ENCODE results near the gene PIGV.

Gene PIGV

DNA sequence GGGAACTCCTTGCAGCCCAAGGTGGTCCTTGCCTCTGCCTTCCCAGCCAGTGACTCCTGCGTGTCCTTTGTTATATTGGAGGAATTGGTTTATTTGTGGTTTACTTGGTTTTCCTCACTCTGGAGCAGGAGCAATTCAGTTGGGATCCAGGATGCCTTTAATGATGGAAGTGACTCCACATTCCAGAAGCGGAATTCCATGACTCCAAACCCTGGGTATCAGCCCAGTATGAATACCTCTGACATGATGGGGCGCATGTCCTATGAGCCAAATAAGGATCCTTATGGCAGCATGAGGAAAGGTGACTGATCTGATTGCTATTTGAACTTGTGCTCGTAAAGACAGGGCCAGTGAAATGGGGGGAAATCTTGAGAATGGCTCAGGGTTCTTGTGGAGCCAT, 15.1 kb upstream of the PIGV start:
- DNase-seq (ENCODE audit: low read depth), result no peak

DNA sequence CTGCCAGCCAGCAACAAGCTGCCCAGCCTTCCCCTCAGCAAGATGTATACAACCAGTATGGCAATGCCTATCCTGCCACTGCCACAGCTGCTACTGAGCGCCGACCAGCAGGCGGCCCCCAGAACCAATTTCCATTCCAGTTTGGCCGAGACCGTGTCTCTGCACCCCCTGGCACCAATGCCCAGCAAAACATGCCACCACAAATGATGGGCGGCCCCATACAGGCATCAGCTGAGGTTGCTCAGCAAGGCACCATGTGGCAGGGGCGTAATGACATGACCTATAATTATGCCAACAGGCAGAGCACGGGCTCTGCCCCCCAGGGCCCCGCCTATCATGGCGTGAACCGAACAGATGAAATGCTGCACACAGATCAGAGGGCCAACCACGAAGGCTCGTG, 13.3 kb upstream of the PIGV start:
- no peak for DNase-seq (ENCODE audit: low read depth)

DNA sequence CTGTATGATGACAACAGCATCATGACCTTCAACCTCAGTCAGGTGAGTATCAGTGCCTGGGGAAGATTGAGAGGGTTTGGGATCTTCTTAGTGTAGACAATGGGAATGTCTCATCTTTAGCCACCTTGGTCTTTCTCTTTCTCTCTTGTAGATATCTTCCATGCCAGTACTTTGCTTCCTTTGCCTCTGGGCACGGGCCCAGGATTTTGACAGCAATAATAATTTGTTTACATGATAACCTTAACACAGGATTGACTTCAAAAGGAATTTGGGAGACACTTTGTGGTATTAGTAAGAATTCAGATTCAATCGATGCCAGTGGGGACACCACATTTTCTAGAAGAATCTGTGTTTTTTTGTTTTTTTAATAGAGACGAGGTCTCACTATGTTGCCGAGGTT, 12.1 kb upstream of the PIGV start:
- no peak for DNase-seq (ENCODE audit: low read depth)

DNA sequence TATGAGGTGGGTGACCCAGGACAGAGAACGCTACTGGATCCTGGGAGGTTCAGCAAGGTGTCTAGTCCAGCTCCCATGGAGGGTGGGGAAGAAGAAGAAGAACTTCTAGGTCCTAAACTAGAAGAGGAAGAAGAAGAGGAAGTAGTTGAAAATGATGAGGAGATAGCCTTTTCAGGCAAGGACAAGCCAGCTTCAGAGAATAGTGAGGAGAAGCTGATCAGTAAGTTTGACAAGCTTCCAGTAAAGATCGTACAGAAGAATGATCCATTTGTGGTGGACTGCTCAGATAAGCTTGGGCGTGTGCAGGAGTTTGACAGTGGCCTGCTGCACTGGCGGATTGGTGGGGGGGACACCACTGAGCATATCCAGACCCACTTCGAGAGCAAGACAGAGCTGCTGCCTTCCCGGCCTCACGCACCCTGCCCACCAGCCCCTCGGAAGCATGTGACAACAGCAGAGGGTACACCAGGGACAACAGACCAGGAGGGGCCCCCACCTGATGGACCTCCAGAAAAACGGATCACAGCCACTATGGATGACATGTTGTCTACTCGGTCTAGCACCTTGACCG, 8.6 kb upstream of the PIGV start:
- no peak for DNase-seq (ENCODE audit: low read depth)

DNA sequence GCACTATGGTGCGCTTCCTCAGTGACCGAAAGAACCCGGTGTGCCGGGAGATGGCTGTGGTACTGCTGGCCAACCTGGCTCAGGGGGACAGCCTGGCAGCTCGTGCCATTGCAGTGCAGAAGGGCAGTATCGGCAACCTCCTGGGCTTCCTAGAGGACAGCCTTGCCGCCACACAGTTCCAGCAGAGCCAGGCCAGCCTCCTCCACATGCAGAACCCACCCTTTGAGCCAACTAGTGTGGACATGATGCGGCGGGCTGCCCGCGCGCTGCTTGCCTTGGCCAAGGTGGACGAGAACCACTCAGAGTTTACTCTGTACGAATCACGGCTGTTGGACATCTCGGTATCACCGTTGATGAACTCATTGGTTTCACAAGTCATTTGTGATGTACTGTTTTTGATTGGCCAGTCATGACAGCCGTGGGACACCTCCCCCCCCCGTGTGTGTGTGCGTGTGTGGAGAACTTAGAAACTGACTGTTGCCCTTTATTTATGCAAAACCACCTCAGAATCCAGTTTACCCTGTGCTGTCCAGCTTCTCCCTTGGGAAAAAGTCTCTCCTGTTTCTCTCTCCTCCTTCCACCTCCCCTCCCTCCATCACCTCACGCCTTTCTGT, 7.3 kb upstream of the PIGV start:
- no peak for DNase-seq (ENCODE audit: low read depth)

DNA sequence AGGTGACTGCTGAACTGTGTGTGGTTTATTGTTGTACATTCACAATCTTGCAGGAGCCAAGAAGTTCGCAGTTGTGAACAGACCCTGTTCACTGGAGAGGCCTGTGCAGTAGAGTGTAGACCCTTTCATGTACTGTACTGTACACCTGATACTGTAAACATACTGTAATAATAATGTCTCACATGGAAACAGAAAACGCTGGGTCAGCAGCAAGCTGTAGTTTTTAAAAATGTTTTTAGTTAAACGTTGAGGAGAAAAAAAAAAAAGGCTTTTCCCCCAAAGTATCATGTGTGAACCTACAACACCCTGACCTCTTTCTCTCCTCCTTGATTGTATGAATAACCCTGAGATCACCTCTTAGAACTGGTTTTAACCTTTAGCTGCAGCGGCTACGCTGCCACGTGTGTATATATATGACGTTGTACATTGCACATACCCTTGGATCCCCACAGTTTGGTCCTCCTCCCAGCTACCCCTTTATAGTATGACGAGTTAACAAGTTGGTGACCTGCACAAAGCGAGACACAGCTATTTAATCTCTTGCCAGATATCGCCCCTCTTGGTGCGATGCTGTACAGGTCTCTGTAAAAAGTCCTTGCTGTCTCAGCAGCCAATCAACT, 6.4 kb upstream of the PIGV start:
- DNase-seq (ENCODE audit: low read depth), result no peak

DNA sequence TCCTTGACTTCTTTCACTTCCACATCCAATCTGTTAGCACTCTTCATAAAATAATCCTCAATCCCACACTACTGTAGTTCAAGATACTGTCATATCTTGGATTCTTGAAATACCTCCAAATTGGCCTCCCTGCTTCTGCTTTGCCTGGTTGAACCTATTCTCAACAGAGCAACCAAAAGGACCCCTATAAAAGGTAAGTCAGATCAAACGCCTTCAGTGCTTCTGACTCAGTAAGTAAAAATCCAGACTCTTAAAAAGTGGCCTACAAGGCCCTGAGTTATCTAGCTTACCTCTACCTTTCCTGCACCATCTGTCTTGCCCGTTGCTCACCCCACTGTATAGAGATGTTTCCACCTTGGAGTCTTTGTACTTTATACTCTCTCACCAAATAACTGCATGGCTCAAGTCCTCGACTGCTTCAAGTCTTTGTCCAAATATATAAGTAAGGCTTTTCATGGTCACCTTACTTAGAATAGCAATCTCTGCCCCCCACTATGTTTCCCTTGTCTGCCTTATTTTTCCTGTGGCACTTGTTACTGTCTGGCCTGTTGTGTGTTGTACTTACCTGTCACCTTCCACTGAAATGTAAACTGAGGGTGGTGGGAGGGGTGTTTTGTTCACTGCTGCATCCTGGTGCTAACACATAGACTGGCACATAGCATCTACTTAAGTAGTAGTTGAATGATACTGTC, 5.1 kb upstream of the PIGV start:
- no peak for DNase-seq (ENCODE audit: low read depth)

DNA sequence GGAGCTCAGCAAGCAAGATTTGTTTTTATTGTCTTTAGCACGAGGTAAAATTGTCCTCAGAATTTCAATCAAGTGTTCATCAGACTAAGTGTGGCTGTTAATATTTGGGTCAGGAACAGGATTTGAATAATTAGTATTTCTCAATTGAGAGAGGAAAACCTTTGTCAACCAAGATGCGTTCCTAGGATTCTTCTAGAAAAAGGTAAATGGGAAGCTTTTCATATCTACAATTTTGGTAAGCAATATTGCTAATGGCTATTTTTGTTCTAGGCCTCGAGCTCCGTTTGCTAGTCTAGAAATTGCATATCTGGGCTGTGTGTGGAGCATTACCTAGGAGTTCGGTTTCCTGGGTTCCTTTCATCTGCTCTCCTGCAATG, 4.1 kb upstream of the PIGV start:
- DNase-seq (ENCODE audit: low read depth), result no peak

DNA sequence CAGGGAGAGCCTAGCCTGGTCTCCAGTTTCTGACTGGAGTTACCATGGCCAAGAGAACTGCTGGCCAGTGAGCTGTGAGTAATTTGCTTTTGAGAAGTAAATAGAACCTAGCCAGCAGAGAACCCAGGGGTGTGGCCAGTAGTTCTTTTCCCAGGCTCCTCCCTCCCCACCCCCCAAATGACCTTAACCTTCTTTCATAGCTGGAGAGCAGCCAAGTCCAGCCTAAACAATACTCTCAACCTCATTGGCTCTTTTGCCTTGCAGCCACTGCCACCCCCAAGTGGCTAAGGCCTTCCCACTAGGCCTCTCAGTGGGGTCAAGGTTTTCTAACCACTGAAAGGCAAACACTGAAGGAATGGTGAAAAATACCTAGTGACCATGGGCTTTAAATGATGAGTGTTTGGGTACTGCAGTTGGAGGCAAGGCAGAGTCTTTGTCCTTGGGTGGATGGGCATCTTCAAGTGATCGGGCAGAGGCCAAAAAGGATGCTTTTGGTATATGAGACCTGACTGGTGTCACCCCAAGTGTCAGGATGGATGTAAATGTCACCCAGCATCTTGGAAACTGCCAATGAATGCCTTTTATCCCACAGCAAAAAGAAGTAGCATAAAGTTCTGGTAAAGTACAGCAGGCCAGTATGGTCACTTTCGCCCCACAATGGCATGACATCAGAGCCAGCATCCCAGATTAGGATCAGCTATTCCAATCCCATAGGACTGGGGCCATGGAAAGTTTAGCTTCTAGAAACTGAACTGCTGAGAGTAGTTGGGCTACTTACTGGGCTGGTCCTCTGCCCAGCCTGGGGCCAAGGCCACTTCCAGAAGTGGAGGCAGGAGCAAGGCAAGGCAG, 3.5 kb upstream of the PIGV start:
- no peak for DNase-seq (ENCODE audit: low read depth)

DNA sequence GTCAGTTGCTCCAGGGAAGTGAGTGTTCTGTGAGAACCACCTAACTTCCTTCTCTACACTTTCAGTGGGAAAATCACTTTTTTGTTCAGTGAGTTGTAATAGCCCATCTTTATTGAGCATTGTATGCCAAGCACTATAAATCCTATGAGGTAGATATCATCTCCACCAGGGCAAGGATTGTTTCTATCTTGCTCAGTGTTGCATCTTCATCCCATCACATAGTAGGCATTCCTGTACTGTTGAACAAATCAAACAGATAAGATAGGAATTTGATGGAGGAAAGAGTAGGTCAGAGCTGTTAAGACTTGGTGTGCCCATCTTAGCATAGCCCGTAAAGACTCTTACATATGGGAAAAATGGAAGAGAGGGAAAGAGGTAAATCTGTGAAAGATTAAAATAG, 2.9 kb upstream of the PIGV start:
- no peak for DNase-seq (ENCODE audit: low read depth)

DNA sequence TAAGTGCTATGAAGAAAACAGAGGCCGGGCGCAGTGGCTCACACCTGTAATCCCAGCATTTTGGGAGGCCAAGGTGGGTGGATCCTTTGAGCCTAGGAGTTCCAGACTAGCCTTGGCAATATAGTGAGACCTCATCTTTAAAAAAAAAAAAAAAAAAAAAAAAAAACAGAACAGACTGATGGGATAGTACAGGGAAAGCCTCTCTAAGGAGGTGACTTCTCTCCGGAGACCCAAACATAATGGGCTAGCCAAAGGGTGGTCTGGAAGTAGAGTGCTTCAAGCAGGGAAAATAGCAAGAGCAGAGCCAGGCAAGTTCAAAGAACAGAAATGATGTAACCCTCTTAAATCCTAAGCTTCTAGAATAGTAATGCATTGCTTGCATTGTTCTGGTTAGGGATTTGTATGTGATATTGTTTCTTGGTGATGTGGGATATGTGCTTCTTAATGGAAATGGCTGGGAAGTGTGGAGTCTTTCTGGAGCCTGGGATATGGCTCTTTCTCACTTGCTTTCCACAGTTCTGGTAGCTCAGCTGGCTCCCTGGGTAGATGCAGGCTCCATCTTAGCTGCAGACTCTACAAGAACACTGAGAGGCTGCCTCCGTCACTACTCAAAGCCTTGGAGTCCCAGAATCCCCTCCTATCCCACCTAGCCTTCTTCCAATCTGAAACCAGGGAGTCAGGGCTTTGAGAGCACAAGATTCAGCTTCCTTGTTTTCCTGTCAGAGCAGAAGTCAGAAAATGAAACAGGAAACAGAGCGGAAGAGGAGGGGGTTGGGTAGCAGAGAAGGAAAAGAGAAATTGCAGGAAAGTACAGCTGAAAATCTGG, 1.9 kb upstream of the PIGV start:
- DNase-seq (ENCODE audit: low read depth), result no peak

DNA sequence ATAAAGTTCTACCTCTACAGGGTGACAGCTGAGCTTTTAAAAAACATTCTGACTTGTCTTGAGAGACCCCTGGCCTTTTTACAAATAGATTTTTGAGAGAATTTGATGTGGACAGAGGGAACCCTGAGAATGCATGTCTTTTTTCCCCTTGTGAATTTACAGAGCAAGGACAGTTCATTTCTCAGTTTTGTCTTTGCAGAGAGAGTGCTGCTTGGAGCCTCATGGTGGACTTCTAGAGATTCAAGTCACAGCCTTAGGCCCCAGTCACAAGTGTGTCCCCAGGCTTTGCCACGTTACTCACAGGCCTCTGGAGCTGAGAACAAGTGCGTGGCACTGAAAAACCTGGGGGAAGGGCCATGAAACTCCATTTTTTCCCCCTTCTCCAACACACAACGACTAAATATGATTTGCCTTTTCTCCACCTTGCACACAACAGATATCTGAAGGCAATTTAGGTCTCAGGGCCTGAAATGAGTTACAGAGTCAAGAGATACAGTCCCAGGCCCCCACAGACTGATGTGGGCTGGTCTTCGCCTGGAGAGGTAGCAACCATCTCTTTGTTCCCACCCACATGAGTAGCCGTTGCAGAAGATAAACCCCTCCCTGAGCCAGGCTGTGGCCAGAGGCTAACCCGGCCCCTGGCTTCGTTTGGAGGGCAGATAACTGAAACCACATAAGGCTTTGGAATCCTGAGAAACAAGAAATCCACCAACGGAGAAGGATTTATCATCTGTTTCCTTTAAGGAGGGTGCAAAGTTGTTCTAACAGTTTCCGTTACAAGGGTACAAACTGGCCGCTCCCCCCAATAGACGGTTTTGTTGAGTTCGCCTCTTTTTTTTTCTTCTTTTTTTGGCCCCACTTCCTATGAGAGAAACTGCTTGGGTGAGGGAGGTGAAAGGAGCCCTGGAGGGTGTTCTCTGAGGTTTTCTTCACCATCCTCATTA, 1.0 kb upstream of the PIGV start:
- no peak for DNase-seq (ENCODE audit: low read depth)

DNA sequence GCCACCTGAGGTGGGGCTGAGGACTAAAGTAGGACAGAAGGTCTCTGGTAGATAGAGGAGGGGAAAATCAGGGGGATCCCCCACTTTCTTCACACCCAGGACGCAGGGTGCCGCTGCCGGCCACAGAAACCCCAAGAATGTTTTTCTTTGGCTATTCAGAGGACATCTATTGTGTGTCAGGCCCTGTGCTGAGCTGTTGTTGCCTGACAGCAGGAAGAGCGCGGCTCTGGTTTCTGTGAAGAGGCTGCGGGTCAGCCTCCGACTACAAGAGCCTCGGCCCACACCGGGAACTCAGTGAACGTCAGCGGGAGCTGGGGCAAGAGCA, 407 bp upstream of the PIGV start:
- DNase-seq (ENCODE audit: low read depth), result peak; percentile 43

DNA sequence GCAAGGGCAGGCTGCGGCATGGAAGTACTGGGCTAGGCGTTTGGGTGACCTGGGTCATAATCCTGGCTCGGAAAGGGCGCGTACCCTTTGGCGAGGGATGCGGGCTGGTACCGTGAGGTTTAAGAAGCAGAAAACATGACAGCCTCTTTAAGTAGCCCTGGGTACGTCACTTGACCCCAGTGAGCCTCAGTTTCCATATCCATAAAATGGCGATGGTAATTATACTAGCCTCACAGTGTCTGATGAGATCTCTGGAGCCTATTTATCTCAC, 700 bp downstream of the PIGV start:
- DNase-seq (ENCODE audit: low read depth), result no peak

DNA sequence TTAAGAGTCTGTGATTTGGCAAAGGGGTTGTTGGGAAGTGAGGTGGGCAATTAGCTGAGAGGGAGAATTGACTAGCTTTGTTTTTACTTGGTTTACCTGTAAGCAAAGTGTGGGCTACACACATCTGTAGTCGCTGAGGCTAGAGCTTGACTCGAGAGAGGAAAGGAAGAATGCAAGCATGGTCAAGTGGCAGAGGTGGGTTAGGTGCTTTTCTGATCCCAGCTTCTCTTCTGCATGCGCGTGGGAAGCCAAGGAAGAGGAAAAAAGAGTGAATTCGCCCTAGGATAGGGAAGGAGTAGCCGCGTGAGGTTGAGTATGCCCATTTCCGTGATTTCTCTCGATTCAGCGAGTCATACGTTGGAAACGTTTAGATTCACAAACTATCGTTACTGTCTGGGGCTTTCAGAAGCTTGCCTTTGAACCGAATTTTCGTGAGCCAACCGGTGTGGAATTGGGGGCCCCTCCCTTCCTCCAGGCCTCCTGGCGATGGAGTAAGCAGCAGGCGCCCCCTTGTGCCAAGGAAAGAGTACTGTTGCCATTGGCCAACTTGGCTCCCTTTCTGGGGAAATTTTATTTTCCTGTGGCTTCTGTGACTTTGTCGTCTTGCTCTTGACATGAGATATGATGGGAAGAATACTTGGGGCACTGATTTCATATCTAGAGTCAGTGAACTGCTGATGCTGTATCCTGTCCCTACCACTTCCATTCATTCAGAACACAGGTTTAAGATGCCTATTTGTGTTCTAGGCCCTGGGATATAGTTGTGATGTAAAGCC, 1.3 kb downstream of the PIGV start:
- peak; percentile 74 for DNase-seq (ENCODE audit: low read depth)

DNA sequence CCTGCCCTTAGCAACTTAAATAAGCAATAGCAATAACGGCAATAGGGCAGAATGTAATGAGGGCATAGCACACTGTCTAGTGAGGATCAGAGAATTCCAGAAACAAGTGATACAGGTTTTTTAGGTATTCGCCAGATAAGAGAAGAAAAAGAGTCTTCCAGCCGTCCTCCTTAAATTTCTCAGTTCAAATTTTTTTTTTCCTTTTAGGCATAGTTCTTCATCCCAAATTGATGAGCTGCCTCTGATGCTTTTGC, 1.8 kb downstream of the PIGV start:
- no peak for DNase-seq (ENCODE audit: low read depth)

DNA sequence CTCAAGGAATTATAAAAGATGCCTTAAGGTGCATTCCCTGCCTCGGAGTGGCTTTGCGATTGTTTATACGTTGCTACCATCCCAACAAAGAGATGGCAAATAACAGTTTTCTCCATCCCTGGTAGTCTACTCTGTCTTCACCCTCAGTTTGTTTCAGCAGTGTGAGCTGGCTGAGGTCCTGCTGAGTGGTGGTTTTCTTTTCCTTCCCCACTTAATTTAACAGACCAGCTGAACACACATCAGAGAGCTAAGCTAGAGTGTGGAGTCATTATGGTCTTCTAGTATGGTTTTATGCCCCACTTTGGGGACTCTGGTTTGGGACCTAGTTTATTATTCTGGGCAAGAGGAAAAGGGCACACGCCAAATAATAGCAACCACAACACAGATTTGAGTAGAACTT, 2.2 kb downstream of the PIGV start:
- DNase-seq (ENCODE audit: low read depth), result no peak

DNA sequence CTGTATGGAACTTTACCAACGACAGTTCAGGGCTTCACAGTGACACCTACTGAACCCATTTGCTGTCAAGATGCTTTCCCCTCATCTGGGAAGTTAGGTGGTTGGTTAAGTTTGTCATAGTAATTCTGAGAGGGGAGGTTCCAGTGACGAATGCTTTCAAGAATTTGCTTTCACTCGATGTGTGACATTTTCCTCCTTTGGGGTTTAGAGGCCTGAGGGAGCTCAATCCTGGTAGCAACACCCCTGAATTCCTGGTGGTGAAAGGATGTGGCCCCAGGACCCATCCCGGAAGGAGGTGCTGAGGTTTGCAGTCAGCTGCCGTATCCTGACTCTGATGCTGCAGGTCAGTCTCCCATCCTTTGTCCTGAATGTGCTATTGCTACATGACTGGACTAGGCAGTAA, 2.8 kb downstream of the PIGV start:
- no peak for DNase-seq (ENCODE audit: low read depth)

DNA sequence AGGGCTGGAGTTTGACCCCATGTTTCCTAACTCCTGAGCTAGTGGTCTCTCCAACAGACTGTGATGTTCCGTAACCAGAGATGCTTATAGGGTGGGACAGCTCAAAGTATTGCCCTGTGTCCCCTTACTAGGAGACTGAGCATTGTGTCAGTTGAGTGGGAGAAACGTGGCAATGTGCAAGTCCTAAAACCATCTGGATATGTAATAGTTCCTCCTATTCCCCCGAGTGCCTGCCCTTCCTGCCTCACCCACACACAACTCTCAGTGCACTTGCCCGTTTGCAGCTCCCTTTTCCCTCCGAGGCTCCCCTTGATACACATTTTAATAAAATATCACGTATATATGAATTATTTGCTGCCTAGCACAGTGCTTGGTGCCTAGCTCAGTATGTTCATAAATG, 3.4 kb downstream of the PIGV start:
- no peak for DNase-seq (ENCODE audit: low read depth)

DNA sequence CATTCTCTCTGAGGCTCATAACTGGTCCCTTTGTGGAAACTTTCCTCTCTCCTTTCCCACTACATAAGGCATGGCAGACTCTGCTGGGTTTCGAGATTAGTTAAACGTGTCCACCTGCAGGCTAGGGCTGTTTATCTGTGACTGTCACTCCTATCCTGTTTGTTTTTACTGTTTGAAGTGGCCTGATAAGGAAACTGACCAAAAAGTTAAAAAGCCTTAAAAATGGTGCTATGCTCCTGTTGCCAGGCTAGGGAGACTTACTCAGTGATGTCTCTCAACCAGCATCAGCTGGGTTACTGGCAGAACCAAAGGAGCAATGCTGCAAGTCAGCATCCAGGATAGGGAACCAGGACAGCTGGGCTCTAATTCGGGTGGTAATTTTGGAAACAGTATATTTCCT, 3.9 kb downstream of the PIGV start:
- DNase-seq (ENCODE audit: low read depth), result no peak

DNA sequence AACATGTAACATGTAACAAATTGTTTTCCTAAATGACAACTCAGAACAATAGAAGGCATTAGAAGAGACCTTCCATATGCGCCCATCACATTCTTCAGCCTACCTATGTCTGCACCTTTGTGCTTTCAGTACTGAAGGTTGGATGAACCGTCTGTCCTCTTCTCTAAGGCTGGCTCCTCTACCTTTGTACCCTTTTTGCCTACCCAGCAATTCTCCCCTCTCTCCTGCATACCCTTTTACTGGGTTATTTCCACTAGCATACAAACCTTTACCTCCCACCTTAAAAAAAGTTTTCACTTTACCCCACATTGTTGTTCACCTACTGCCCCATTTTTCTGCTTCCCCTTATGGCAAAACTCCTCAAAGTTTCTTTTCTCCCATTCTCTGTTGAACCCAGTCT, 5.2 kb downstream of the PIGV start:
- DNase-seq (ENCODE audit: low read depth), result no peak
